ENCODE data around the gene AFF3. TPM values are rescaled to one million over a fixed set of nuclear protein-coding genes. Genes with fewer than 3 reads are reported as not detected.

AFF3 gene
- total RNA-seq, 1 experiment from 2014 or later: 0.22 TPM

- no peaks in the 10 kb centered on the region for H3K4me1 ChIP-seq (ENCODE audit: insufficient read depth, low read length)
- Mint-ChIP-seq H3K4me3 (no peak overlapping the region), H3K27ac (no peak overlapping the region), H3K4me1 (peaks cover 6 to 10% of the 10 kb centered on the region in 2 experiments), H3K36me3 (ENCODE audit: insufficient read depth in 1 of 3, low read depth in 3 of 3) (no peaks in the 10 kb centered on the region; a peak in 1 of 7 replicates), H3K27me3 (ENCODE audit: low read depth) (peaks cover 9% of the 10 kb centered on the region), H3K9me3 (no peaks in the 10 kb centered on the region)
- no peak overlapping the region for H3K23ac ChIP-seq (ENCODE audit: insufficient read length, low read depth, low read length)
- no peaks in the 10 kb centered on the region for H4K20me1 ChIP-seq (ENCODE audit: control insufficient read depth, insufficient read depth, insufficient read length)
- H3K4me2 ChIP-seq (ENCODE audit: insufficient read depth, insufficient read length, low read length): no peak overlapping the region
- no peaks in the 10 kb centered on the region for H3K9me3 ChIP-seq (ENCODE audit: control insufficient read depth, low read depth, low read length)
- no peaks in the 10 kb centered on the region for H3K79me2 ChIP-seq (ENCODE audit: insufficient read depth, low read length)
- H2BK15ac ChIP-seq (ENCODE audit: low read depth, low read length): no peak overlapping the region
- no peak overlapping the region for H3K4ac ChIP-seq (ENCODE audit: low read depth, low read length)
- H3K27me3 ChIP-seq (ENCODE audit: insufficient read depth, low read length): no peaks in the 10 kb centered on the region
- no peak overlapping the region for H3K18ac ChIP-seq (ENCODE audit: insufficient read length, low read depth, low read length)
- no peak for DNase-seq
- TF ChIP-seq CTCF (conservative IDR thresholded peaks at IDR 0.05): no peak
- no peaks in the 10 kb centered on the region for H3K23me2 ChIP-seq (ENCODE audit: insufficient read length, low read depth, low read length, poor library complexity, severe bottlenecking)
- no peak overlapping the region for H4K5ac ChIP-seq (ENCODE audit: insufficient read length, low read depth, low read length)
- no peak overlapping the region for H2BK20ac ChIP-seq (ENCODE audit: low read depth, low read length, poor library complexity, severe bottlenecking)
- H4K91ac ChIP-seq (ENCODE audit: insufficient read length, low read depth, low read length): no peak overlapping the region
- H4K8ac ChIP-seq (replicated peaks; ENCODE audit: insufficient read length, low read depth, low read length): no peak overlapping the region
- H3K79me1 ChIP-seq (ENCODE audit: insufficient read depth, low read depth, low read length, poor library complexity, severe bottlenecking): no peaks in the 10 kb centered on the region
- no CpG with 5 or more reads among the region's 5 CpGs for WGBS (ENCODE audit: extremely low coverage, insufficient read length, low lambda C conversion rate)
- H2BK120ac ChIP-seq (ENCODE audit: low read depth, low read length, poor library complexity, severe bottlenecking): no peak overlapping the region
- no peak overlapping the region for H3K14ac ChIP-seq (ENCODE audit: insufficient read depth, low read length)
- no peak overlapping the region for H2BK12ac ChIP-seq (ENCODE audit: insufficient read length, low read depth, low read length)
- H3K9ac ChIP-seq (ENCODE audit: extremely low read depth, insufficient read length, low read length): no peak overlapping the region
- H2AK5ac ChIP-seq (ENCODE audit: insufficient read length, low read length): no peak overlapping the region
- no peak overlapping the region for H2BK5ac ChIP-seq (ENCODE audit: insufficient read length, low read length)
- no peak overlapping the region for H2AFZ ChIP-seq (ENCODE audit: low read length)
- no peak overlapping the region for H3K27ac ChIP-seq (ENCODE audit: insufficient read length, low read depth, low read length)
- H3T11ph ChIP-seq (ENCODE audit: low read length): no peak overlapping the region
- H3K56ac ChIP-seq (ENCODE audit: insufficient read length, low read depth, low read length): no peak overlapping the region
Measured at GRCh38 chr2:100053087-100053885, 89.1 kb downstream of the AFF3 start.
